Activated CD4-positive, alpha-beta T cell treated with anti-CD3 and anti-CD28 coated beads for 1 hour (primary cell): ENCODE results near the gene UNC93A.
"Not testable (repeated sequence)": the region's sequence is repeated elsewhere in the genome, so short reads cannot be mapped to it uniquely, and the experiment has no call there.

Source experiments
- DNase-seq: peaks from one replicate; pipeline ENCODE4 v3.0.0-alpha.2; 2020

The UNC93A gene

DNA sequence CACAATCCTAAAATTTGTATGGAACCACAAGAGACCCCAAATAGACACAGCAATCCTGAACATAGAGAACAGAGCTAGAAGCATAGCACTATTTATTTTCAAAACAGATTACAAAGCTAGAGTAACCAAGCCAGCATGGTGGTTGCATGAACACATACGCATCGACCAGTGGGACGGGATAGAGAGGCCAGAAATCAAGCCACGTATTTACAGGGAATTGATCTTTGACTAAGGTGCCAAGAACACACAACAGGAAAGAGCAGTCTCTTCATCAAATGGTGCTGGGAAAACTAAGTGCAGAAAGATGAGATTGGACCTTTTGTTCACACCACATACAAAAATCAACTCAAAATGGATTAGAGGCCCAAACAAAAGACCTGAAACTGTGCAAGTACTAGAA is 54.8 kb downstream of the UNC93A start:
- no peak for DNase-seq

DNA sequence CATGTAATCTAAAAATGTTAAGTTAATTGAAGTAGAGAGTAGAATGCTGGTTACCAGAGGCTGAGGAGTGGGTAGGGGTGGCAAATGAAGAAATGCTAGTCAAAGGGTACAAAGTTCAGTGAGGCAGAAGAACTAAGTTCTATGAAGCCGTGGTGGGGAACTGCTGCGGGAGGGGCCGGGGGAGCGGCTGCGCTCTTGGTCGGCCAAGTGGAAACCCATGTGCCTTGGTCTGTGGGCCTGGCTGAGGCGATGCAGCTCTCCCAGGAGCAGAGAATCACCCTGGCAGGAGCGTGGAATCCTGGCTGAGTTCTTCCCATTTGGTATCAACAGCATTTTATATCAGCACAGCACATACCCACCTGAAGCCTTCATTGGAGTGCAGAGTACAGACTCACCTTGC is 56.1 kb downstream of the UNC93A start:
- DNase-seq, result no peak

- no peak for DNase-seq
Observed at GRCh38 chr6:167349631-167350274, 58.6 kb downstream of the UNC93A start.

DNA sequence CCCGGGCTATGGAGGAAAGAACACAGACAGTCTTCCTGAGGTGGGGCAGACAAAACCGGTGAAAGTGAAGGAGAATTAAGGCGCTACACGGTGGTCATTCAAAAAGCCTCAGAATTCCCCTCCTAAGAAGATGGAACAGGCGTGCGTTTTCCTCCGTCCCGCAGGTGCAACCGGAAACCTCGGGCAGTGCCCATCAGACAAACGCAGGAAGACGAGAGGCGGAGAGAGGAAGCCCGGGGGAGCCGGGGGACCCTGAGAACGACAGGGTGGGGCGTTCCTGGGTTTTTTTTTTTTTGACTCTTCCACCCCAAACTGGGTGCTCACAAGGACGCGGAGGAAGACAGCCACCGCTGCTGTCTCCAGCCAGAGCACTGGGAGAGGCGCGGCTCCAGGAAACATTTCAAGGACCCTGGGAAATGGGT is 59.2 kb downstream of the UNC93A start:
- DNase-seq, result no peak

- DNase-seq, result peak; percentile 64
Observed at GRCh38 chr6:167350731-167351655, 59.9 kb downstream of the UNC93A start.

- no peak for DNase-seq
Observed at GRCh38 chr6:167351656-167352345, 60.7 kb downstream of the UNC93A start.

DNA sequence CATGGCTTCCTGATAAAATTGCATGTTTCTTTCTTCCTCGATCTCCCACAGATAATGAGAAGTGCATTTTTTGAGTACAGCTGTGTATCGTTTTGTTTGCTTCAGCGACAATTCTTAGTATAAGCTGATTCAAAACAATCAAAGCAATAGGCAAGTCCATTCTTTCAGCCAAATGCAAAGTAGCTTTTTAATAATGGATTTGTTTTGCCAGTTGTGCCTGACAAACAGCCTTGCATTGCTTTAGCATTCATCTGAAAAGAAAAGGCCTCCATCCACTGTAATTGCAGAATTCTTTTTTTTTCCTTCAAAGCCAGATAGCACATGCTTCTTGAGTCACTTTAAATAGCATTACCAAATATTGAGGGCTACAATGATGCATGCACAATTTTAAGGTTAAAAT is 65.8 kb downstream of the UNC93A start:
- DNase-seq, result no peak

DNA sequence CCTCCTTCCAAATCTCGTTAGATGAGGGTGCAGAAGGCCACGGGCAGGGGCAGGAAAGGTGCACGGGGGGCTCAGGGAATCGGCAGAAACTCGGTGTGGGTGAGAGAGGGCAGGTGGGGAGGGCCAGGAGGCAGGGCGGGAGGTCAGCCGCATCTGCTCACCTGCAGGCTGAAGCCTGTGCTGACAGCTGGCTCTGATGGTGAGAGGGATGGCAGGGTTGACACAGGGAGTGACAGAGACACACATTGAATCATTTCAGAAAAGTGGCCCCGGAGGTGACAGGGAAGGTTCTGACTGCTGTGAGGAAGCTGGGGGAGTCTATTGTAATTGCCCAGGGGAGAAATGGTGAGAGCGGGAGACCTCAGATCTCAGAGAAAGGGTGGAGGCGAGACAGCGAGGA is 67.3 kb downstream of the UNC93A start:
- DNase-seq, result not testable (repeated sequence)

GRCh38 chr6:167361170-167361569 is 70.1 kb downstream of the UNC93A start:
- not testable (repeated sequence) for DNase-seq
